Measurements from ENCODE around the gene SMARCAD1.

The SMARCAD1 gene

GRCh38 chr4:94207469-94208224 lies at the start of gene SMARCAD1:
Gene SMARCAD1 (plus strand): TSS chr4:94207865. CDS start chr4:94208395, 530 bp downstream.
- Mint-ChIP-seq H3K4me1 (ENCODE audit: low read depth) (peaks cover 26% of the 10 kb centered on the region), H3K9me3 (no peaks in the 10 kb centered on the region), H3K27me3 (ENCODE audit: low read depth) (no peaks in the 10 kb centered on the region), H3K36me3 (ENCODE audit: low read depth) (peaks cover 18% of the 10 kb centered on the region), H3K4me3 (peak within 1 kb of the TSS; percentile 98), H3K27ac (peak within 1 kb of the TSS; percentile 100)

- Mint-ChIP-seq H3K4me1 (ENCODE audit: low read depth) (no peaks in the 10 kb centered on the region), H3K27ac (no peak overlapping the region), H3K9me3 (no peaks in the 10 kb centered on the region), H3K36me3 (ENCODE audit: low read depth) (no peaks in the 10 kb centered on the region), H3K4me3 (no peak overlapping the region), H3K27me3 (ENCODE audit: low read depth) (no peaks in the 10 kb centered on the region)
These were observed 48.8 kb upstream of the SMARCAD1 start for GRCh38 chr4:94158883-94159282.

GRCh38 chr4:94159790-94160189 lies 47.9 kb upstream of the SMARCAD1 start:
- H3K27ac Mint-ChIP-seq, result no peak overlapping the region
- no peaks in the 10 kb centered on the region for H3K9me3 Mint-ChIP-seq
- H3K4me1 Mint-ChIP-seq (ENCODE audit: low read depth), result no peaks in the 10 kb centered on the region
- H3K4me3 Mint-ChIP-seq, result no peak overlapping the region
- H3K36me3 Mint-ChIP-seq (ENCODE audit: low read depth), result no peaks in the 10 kb centered on the region
- H3K27me3 Mint-ChIP-seq (ENCODE audit: low read depth), result no peaks in the 10 kb centered on the region

- Mint-ChIP-seq H3K27me3 (ENCODE audit: low read depth) (no peaks in the 10 kb centered on the region), H3K4me3 (no peak overlapping the region), H3K27ac (no peak overlapping the region), H3K36me3 (ENCODE audit: low read depth) (no peaks in the 10 kb centered on the region), H3K9me3 (no peaks in the 10 kb centered on the region), H3K4me1 (ENCODE audit: low read depth) (no peaks in the 10 kb centered on the region)
These were observed 46.9 kb upstream of the SMARCAD1 start for GRCh38 chr4:94160774-94161173.

- Mint-ChIP-seq H3K27me3 (ENCODE audit: low read depth) (no peaks in the 10 kb centered on the region), H3K36me3 (ENCODE audit: low read depth) (no peaks in the 10 kb centered on the region), H3K4me1 (ENCODE audit: low read depth) (no peaks in the 10 kb centered on the region), H3K4me3 (no peak overlapping the region), H3K9me3 (no peaks in the 10 kb centered on the region), H3K27ac (no peak overlapping the region)
These were observed 42.4 kb upstream of the SMARCAD1 start for GRCh38 chr4:94165256-94165655.

- Mint-ChIP-seq H3K9me3 (no peaks in the 10 kb centered on the region), H3K27me3 (ENCODE audit: low read depth) (no peaks in the 10 kb centered on the region), H3K4me1 (ENCODE audit: low read depth) (no peaks in the 10 kb centered on the region), H3K36me3 (ENCODE audit: low read depth) (no peaks in the 10 kb centered on the region), H3K4me3 (no peak overlapping the region), H3K27ac (no peak overlapping the region)
These were observed 39.3 kb upstream of the SMARCAD1 start for GRCh38 chr4:94168321-94168720.

- H3K4me1 Mint-ChIP-seq (ENCODE audit: low read depth), result no peaks in the 10 kb centered on the region
These were observed 37.8 kb upstream of the SMARCAD1 start for GRCh38 chr4:94169803-94170372.

GRCh38 chr4:94171616-94172015 lies 36.0 kb upstream of the SMARCAD1 start:
- Mint-ChIP-seq H3K9me3 (no peaks in the 10 kb centered on the region), H3K27me3 (ENCODE audit: low read depth) (no peaks in the 10 kb centered on the region), H3K36me3 (ENCODE audit: low read depth) (no peaks in the 10 kb centered on the region), H3K4me1 (ENCODE audit: low read depth) (no peaks in the 10 kb centered on the region), H3K4me3 (no peak overlapping the region), H3K27ac (no peak overlapping the region)

More at GRCh38 chr4:94169803-94170372, 37.8 kb upstream of the SMARCAD1 start:
- no peaks in the 10 kb centered on the region for H3K36me3 Mint-ChIP-seq (ENCODE audit: low read depth)
- H3K27me3 Mint-ChIP-seq (ENCODE audit: low read depth), result no peaks in the 10 kb centered on the region
- H3K9me3 Mint-ChIP-seq, result no peaks in the 10 kb centered on the region
- no peak overlapping the region for H3K27ac Mint-ChIP-seq
- H3K4me3 Mint-ChIP-seq, result no peak overlapping the region

GRCh38 chr4:94175553-94176261 lies 32.0 kb upstream of the SMARCAD1 start:
- H3K27me3 Mint-ChIP-seq (ENCODE audit: low read depth), result no peaks in the 10 kb centered on the region
- H3K9me3 Mint-ChIP-seq, result no peaks in the 10 kb centered on the region
- no peak overlapping the region for H3K4me3 Mint-ChIP-seq
- no peaks in the 10 kb centered on the region for H3K36me3 Mint-ChIP-seq (ENCODE audit: low read depth)
- no peaks in the 10 kb centered on the region for H3K4me1 Mint-ChIP-seq (ENCODE audit: low read depth)
- no peak overlapping the region for H3K27ac Mint-ChIP-seq

GRCh38 chr4:94177822-94178221 lies 29.8 kb upstream of the SMARCAD1 start:
- Mint-ChIP-seq H3K27ac (no peak overlapping the region), H3K9me3 (no peaks in the 10 kb centered on the region), H3K4me1 (ENCODE audit: low read depth) (no peaks in the 10 kb centered on the region), H3K27me3 (ENCODE audit: low read depth) (peaks cover 4% of the 10 kb centered on the region), H3K4me3 (no peak overlapping the region), H3K36me3 (ENCODE audit: low read depth) (no peaks in the 10 kb centered on the region)

- no peaks in the 10 kb centered on the region for H3K9me3 Mint-ChIP-seq
- H3K36me3 Mint-ChIP-seq (ENCODE audit: low read depth), result no peaks in the 10 kb centered on the region
- peaks cover 4% of the 10 kb centered on the region for H3K27me3 Mint-ChIP-seq (ENCODE audit: low read depth)
These were observed 25.9 kb upstream of the SMARCAD1 start for GRCh38 chr4:94181815-94182214.

GRCh38 chr4:94202769-94203168 lies 4.9 kb upstream of the SMARCAD1 start:
- H3K9me3 Mint-ChIP-seq, result no peaks in the 10 kb centered on the region
- no peak overlapping the region for H3K4me3 Mint-ChIP-seq
- H3K4me1 Mint-ChIP-seq (ENCODE audit: low read depth), result peaks cover 3% of the 10 kb centered on the region
- H3K36me3 Mint-ChIP-seq (ENCODE audit: low read depth), result no peaks in the 10 kb centered on the region
- H3K27me3 Mint-ChIP-seq (ENCODE audit: low read depth), result peaks cover 3% of the 10 kb centered on the region
- H3K27ac Mint-ChIP-seq, result no peak overlapping the region

More at GRCh38 chr4:94181815-94182214, 25.9 kb upstream of the SMARCAD1 start:
- H3K4me3 Mint-ChIP-seq, result no peak overlapping the region
- H3K4me1 Mint-ChIP-seq (ENCODE audit: low read depth), result no peaks in the 10 kb centered on the region
- H3K27ac Mint-ChIP-seq, result no peak overlapping the region

- Mint-ChIP-seq H3K36me3 (ENCODE audit: low read depth) (peaks cover 23% of the 10 kb centered on the region), H3K9me3 (no peaks in the 10 kb centered on the region), H3K4me1 (ENCODE audit: low read depth) (peaks cover 31% of the 10 kb centered on the region), H3K27me3 (ENCODE audit: low read depth) (no peaks in the 10 kb centered on the region), H3K4me3 (peak overlapping the region; percentile 98), H3K27ac (peak overlapping the region; percentile 100)
These were observed 601 bp downstream of the SMARCAD1 start for GRCh38 chr4:94208266-94208665.

- Mint-ChIP-seq H3K4me1 (ENCODE audit: low read depth) (peaks cover 36% of the 10 kb centered on the region), H3K27me3 (ENCODE audit: low read depth) (no peaks in the 10 kb centered on the region), H3K36me3 (ENCODE audit: low read depth) (peaks cover 30% of the 10 kb centered on the region), H3K4me3 (peak overlapping the region; percentile 98), H3K27ac (peak overlapping the region; percentile 100), H3K9me3 (no peaks in the 10 kb centered on the region)
These were observed 1.3 kb downstream of the SMARCAD1 start for GRCh38 chr4:94208918-94209317.

- Mint-ChIP-seq H3K27me3 (ENCODE audit: low read depth) (no peaks in the 10 kb centered on the region), H3K9me3 (no peaks in the 10 kb centered on the region), H3K4me1 (ENCODE audit: low read depth) (peaks cover 52% of the 10 kb centered on the region), H3K36me3 (ENCODE audit: low read depth) (peaks cover 51% of the 10 kb centered on the region), H3K27ac (no peak overlapping the region), H3K4me3 (no peak overlapping the region)
These were observed 4.2 kb downstream of the SMARCAD1 start for GRCh38 chr4:94211861-94212260.
